ENCODE results near the gene PHF11.
"Not testable (repeated sequence)": the region's sequence is repeated elsewhere in the genome, so short reads cannot be mapped to it uniquely, and the experiment has no call there.

Gene PHF11

GRCh38 chr13:49550942-49551644 is 55.3 kb downstream of the PHF11 start:
- DNase-seq = no peak

- no peak for DNase-seq
These were observed 58.1 kb downstream of the PHF11 start for GRCh38 chr13:49553888-49554287.

- no peak for DNase-seq
These were observed 58.6 kb downstream of the PHF11 start for GRCh38 chr13:49554387-49554786.

- DNase-seq = no peak
These were observed 63.3 kb downstream of the PHF11 start for GRCh38 chr13:49559006-49559405.

GRCh38 chr13:49560270-49561061 is 64.7 kb downstream of the PHF11 start:
- no peak for DNase-seq

- no peak for DNase-seq
These were observed 65.3 kb downstream of the PHF11 start for GRCh38 chr13:49561062-49561410.

- no peak for DNase-seq
These were observed 67.8 kb downstream of the PHF11 start for GRCh38 chr13:49563516-49563915.

GRCh38 chr13:49565461-49565860 is 69.7 kb downstream of the PHF11 start:
- not testable (repeated sequence) for DNase-seq

GRCh38 chr13:49566461-49566860 is 70.7 kb downstream of the PHF11 start:
- DNase-seq = no peak

GRCh38 chr13:49567491-49567890 is 71.7 kb downstream of the PHF11 start:
- DNase-seq = no peak

GRCh38 chr13:49569993-49570689 is 74.4 kb downstream of the PHF11 start:
- no peak for DNase-seq

GRCh38 chr13:49571299-49572240 is 75.8 kb downstream of the PHF11 start:
- no peak for DNase-seq

All from NCI-H510A (cell line).